ENCODE data around the gene TRMU.

The TRMU gene

GRCh38 chr22:46348099-46348695 lies 12.7 kb downstream of the TRMU start:
- no peak overlapping the region for H3K4me3 ChIP-seq (ENCODE audit: low read depth, low read length)
- no peak overlapping the region for H3K9ac ChIP-seq (ENCODE audit: low read depth, low read length)
- H3K9me3 ChIP-seq (ENCODE audit: control insufficient read depth, insufficient read depth, low read length), result no peaks in the 10 kb centered on the region
- no peaks in the 10 kb centered on the region for H3K4me1 ChIP-seq (ENCODE audit: control insufficient read depth, insufficient read depth, low read length)
- H3K36me3 ChIP-seq (ENCODE audit: control insufficient read depth, insufficient read depth, low read length), result peaks cover 69% of the 10 kb centered on the region
- H3K27me3 ChIP-seq (ENCODE audit: control insufficient read depth, insufficient read depth, low read length), result no peaks in the 10 kb centered on the region

- Histone ChIP-seq H3K27me3 (ENCODE audit: control insufficient read depth, insufficient read depth, low read length) (no peaks in the 10 kb centered on the region), H3K9ac (ENCODE audit: low read depth, low read length) (no peak overlapping the region), H3K9me3 (ENCODE audit: control insufficient read depth, insufficient read depth, low read length) (no peaks in the 10 kb centered on the region), H3K36me3 (ENCODE audit: control insufficient read depth, insufficient read depth, low read length) (peaks cover 80% of the 10 kb centered on the region), H3K4me3 (ENCODE audit: low read depth, low read length) (no peak overlapping the region), H3K4me1 (ENCODE audit: control insufficient read depth, insufficient read depth, low read length) (no peaks in the 10 kb centered on the region)
Observed at GRCh38 chr22:46349238-46349637, 13.7 kb downstream of the TRMU start.

- H3K36me3 ChIP-seq (ENCODE audit: control insufficient read depth, insufficient read depth, low read length), result peaks cover 76% of the 10 kb centered on the region
- no peaks in the 10 kb centered on the region for H3K9me3 ChIP-seq (ENCODE audit: control insufficient read depth, insufficient read depth, low read length)
- no peak overlapping the region for H3K9ac ChIP-seq (ENCODE audit: low read depth, low read length)
- no peaks in the 10 kb centered on the region for H3K27me3 ChIP-seq (ENCODE audit: control insufficient read depth, insufficient read depth, low read length)
- no peaks in the 10 kb centered on the region for H3K4me1 ChIP-seq (ENCODE audit: control insufficient read depth, insufficient read depth, low read length)
- no peak overlapping the region for H3K4me3 ChIP-seq (ENCODE audit: low read depth, low read length)
Observed at GRCh38 chr22:46349681-46350080, 14.2 kb downstream of the TRMU start.

GRCh38 chr22:46350121-46350520 lies 14.6 kb downstream of the TRMU start:
- Histone ChIP-seq H3K9ac (ENCODE audit: low read depth, low read length) (no peak overlapping the region), H3K36me3 (ENCODE audit: control insufficient read depth, insufficient read depth, low read length) (peaks cover 73% of the 10 kb centered on the region), H3K27me3 (ENCODE audit: control insufficient read depth, insufficient read depth, low read length) (no peaks in the 10 kb centered on the region), H3K4me1 (ENCODE audit: control insufficient read depth, insufficient read depth, low read length) (no peaks in the 10 kb centered on the region), H3K4me3 (ENCODE audit: low read depth, low read length) (no peak overlapping the region), H3K9me3 (ENCODE audit: control insufficient read depth, insufficient read depth, low read length) (no peaks in the 10 kb centered on the region)

GRCh38 chr22:46350646-46351045 lies 15.1 kb downstream of the TRMU start:
- Histone ChIP-seq H3K36me3 (ENCODE audit: control insufficient read depth, insufficient read depth, low read length) (peaks cover 73% of the 10 kb centered on the region), H3K4me1 (ENCODE audit: control insufficient read depth, insufficient read depth, low read length) (no peaks in the 10 kb centered on the region), H3K9me3 (ENCODE audit: control insufficient read depth, insufficient read depth, low read length) (no peaks in the 10 kb centered on the region), H3K4me3 (ENCODE audit: low read depth, low read length) (no peak overlapping the region), H3K9ac (ENCODE audit: low read depth, low read length) (no peak overlapping the region), H3K27me3 (ENCODE audit: control insufficient read depth, insufficient read depth, low read length) (no peaks in the 10 kb centered on the region)

- Histone ChIP-seq H3K4me1 (ENCODE audit: control insufficient read depth, insufficient read depth, low read length) (no peaks in the 10 kb centered on the region), H3K36me3 (ENCODE audit: control insufficient read depth, insufficient read depth, low read length) (peaks cover 74% of the 10 kb centered on the region), H3K9me3 (ENCODE audit: control insufficient read depth, insufficient read depth, low read length) (no peaks in the 10 kb centered on the region), H3K9ac (ENCODE audit: low read depth, low read length) (no peak overlapping the region), H3K27me3 (ENCODE audit: control insufficient read depth, insufficient read depth, low read length) (no peaks in the 10 kb centered on the region), H3K4me3 (ENCODE audit: low read depth, low read length) (no peak overlapping the region)
Observed at GRCh38 chr22:46351131-46351735, 15.7 kb downstream of the TRMU start.

- H3K36me3 ChIP-seq (ENCODE audit: control insufficient read depth, insufficient read depth, low read length), result peaks cover 74% of the 10 kb centered on the region
- H3K4me1 ChIP-seq (ENCODE audit: control insufficient read depth, insufficient read depth, low read length), result no peaks in the 10 kb centered on the region
- no peaks in the 10 kb centered on the region for H3K27me3 ChIP-seq (ENCODE audit: control insufficient read depth, insufficient read depth, low read length)
- H3K9ac ChIP-seq (ENCODE audit: low read depth, low read length), result no peak overlapping the region
- no peak overlapping the region for H3K4me3 ChIP-seq (ENCODE audit: low read depth, low read length)
- H3K9me3 ChIP-seq (ENCODE audit: control insufficient read depth, insufficient read depth, low read length), result no peaks in the 10 kb centered on the region
Observed at GRCh38 chr22:46351767-46352166, 16.3 kb downstream of the TRMU start.

- peaks cover 76% of the 10 kb centered on the region for H3K36me3 ChIP-seq (ENCODE audit: control insufficient read depth, insufficient read depth, low read length)
- no peaks in the 10 kb centered on the region for H3K27me3 ChIP-seq (ENCODE audit: control insufficient read depth, insufficient read depth, low read length)
- H3K4me3 ChIP-seq (ENCODE audit: low read depth, low read length), result no peak overlapping the region
- H3K4me1 ChIP-seq (ENCODE audit: control insufficient read depth, insufficient read depth, low read length), result no peaks in the 10 kb centered on the region
- no peaks in the 10 kb centered on the region for H3K9me3 ChIP-seq (ENCODE audit: control insufficient read depth, insufficient read depth, low read length)
- no peak overlapping the region for H3K9ac ChIP-seq (ENCODE audit: low read depth, low read length)
Observed at GRCh38 chr22:46352276-46352675, 16.8 kb downstream of the TRMU start.

- Histone ChIP-seq H3K4me1 (ENCODE audit: control insufficient read depth, insufficient read depth, low read length) (no peaks in the 10 kb centered on the region), H3K27me3 (ENCODE audit: control insufficient read depth, insufficient read depth, low read length) (no peaks in the 10 kb centered on the region), H3K9ac (ENCODE audit: low read depth, low read length) (no peak overlapping the region), H3K4me3 (ENCODE audit: low read depth, low read length) (no peak overlapping the region), H3K9me3 (ENCODE audit: control insufficient read depth, insufficient read depth, low read length) (no peaks in the 10 kb centered on the region), H3K36me3 (ENCODE audit: control insufficient read depth, insufficient read depth, low read length) (peaks cover 73% of the 10 kb centered on the region)
Observed at GRCh38 chr22:46352691-46353386, 17.3 kb downstream of the TRMU start.

- Histone ChIP-seq H3K36me3 (ENCODE audit: control insufficient read depth, insufficient read depth, low read length) (peaks cover 74% of the 10 kb centered on the region), H3K27me3 (ENCODE audit: control insufficient read depth, insufficient read depth, low read length) (no peaks in the 10 kb centered on the region), H3K9ac (ENCODE audit: low read depth, low read length) (no peak overlapping the region), H3K4me3 (ENCODE audit: low read depth, low read length) (no peak overlapping the region), H3K9me3 (ENCODE audit: control insufficient read depth, insufficient read depth, low read length) (no peaks in the 10 kb centered on the region), H3K4me1 (ENCODE audit: control insufficient read depth, insufficient read depth, low read length) (no peaks in the 10 kb centered on the region)
Observed at GRCh38 chr22:46353483-46354105, 18.1 kb downstream of the TRMU start.

GRCh38 chr22:46354176-46354992 lies 18.9 kb downstream of the TRMU start:
- H3K4me3 ChIP-seq (ENCODE audit: low read depth, low read length), result no peak overlapping the region
- H3K9ac ChIP-seq (ENCODE audit: low read depth, low read length), result no peak overlapping the region
- H3K36me3 ChIP-seq (ENCODE audit: control insufficient read depth, insufficient read depth, low read length), result peaks cover 74% of the 10 kb centered on the region
- no peaks in the 10 kb centered on the region for H3K9me3 ChIP-seq (ENCODE audit: control insufficient read depth, insufficient read depth, low read length)
- no peaks in the 10 kb centered on the region for H3K4me1 ChIP-seq (ENCODE audit: control insufficient read depth, insufficient read depth, low read length)
- H3K27me3 ChIP-seq (ENCODE audit: control insufficient read depth, insufficient read depth, low read length), result no peaks in the 10 kb centered on the region
